Neural cell (in vitro differentiated cells): ENCODE data around the gene MTFP1. TPM values are rescaled to one million over a fixed set of nuclear protein-coding genes. Genes with fewer than 3 reads are reported as not detected.

ENCODE experiments used
- H2AFZ ChIP-seq: fragments of 200-600, 300-800 bp; sonication (generic), shearing (Covaris generic); 2 replicates; pipeline ENCODE4 v1.6.0; 2014; ENCODE audit warnings: low read depth, mild to moderate bottlenecking, antibody characterized with exemption, low read length, moderate library complexity
- H3F3A ChIP-seq: fragments of 200-600 bp; shearing (Covaris generic); 2 replicates; pipeline ENCODE4 v1.6.1; 2016; ENCODE audit warnings: mild to moderate bottlenecking, moderate library complexity, mixed read lengths, antibody characterized with exemption, low read length; ENCODE audit not compliant: insufficient read depth, poor library complexity, severe bottlenecking
- H3K27ac ChIP-seq: fragments of 200-600, 300-800 bp; sonication (generic), shearing (Covaris generic); 2 replicates; pipeline ENCODE4 v1.5.1; 2014; ENCODE audit warnings: mild to moderate bottlenecking, low read length, moderate library complexity
- H3K27me3 ChIP-seq: fragments of 300-800, 200-600 bp; sonication (generic), shearing (Covaris generic); 2 replicates; pipeline ENCODE4 v1.6.0; 2014; ENCODE audit warnings: mild to moderate bottlenecking, low read depth, low read length, moderate library complexity; ENCODE audit not compliant: insufficient read depth
- H3K36me3 ChIP-seq: fragments of 300-800, 200-600 bp; sonication (generic), shearing (Covaris generic); 2 replicates; pipeline ENCODE4 v1.5.1; 2014; ENCODE audit warnings: mild to moderate bottlenecking, antibody characterized with exemption, low read length, moderate library complexity; ENCODE audit not compliant: insufficient read depth
- H3K4me2 ChIP-seq: fragments of 300-800, 200-600 bp; sonication (generic), shearing (Covaris generic); 2 replicates; pipeline ENCODE4 v1.6.0; 2014; ENCODE audit warnings: mild to moderate bottlenecking, low read length
- H3K4me3 ChIP-seq: fragments of 300-800, 200-600 bp; sonication (generic), shearing (Covaris generic); 2 replicates; pipeline ENCODE4 v1.5.1; 2014; ENCODE audit warnings: mild to moderate bottlenecking, low read length, moderate library complexity
- H3K79me2 ChIP-seq: fragments of 200-600 bp; shearing (Covaris generic); replicated peaks from 2 replicates; pipeline ENCODE4 v1.6.0; 2014; ENCODE audit warnings: mild to moderate bottlenecking, low read length, moderate library complexity; ENCODE audit not compliant: insufficient read depth
- H3K9ac ChIP-seq: fragments of 300-800, 200-600 bp; sonication (generic), shearing (Covaris generic); 2 replicates; pipeline ENCODE4 v1.6.1; 2016; ENCODE audit warnings: mild to moderate bottlenecking, low read length, mixed read lengths
- H3K9me2 ChIP-seq: fragments of 200-600 bp; shearing (Covaris generic); 2 replicates; pipeline ENCODE4 v1.6.1; 2016; ENCODE audit warnings: mild to moderate bottlenecking, low read length, mixed read lengths; ENCODE audit not compliant: insufficient read depth
- H3K9me3 ChIP-seq: fragments of 200-600, 300-800 bp; sonication (generic), shearing (Covaris generic); 2 replicates; pipeline ENCODE4 v1.6.1; 2016; ENCODE audit warnings: mild to moderate bottlenecking, mixed run types, low read length, moderate library complexity, mixed read lengths
- H4K20me1 ChIP-seq: fragments of 200-600 bp; shearing (Covaris generic); 2 replicates; pipeline ENCODE4 v1.6.1; 2016; ENCODE audit warnings: mild to moderate bottlenecking, mixed run types; ENCODE audit not compliant: insufficient read depth
- CTCF ChIP-seq: fragments of 450-650 bp; IDR thresholded peaks from 2 replicates; pipeline ENCODE4 v1.5.1; 2014; ENCODE audit warnings: antibody characterized with exemption, mild to moderate bottlenecking, moderate library complexity; ENCODE audit not compliant: poor library complexity, severe bottlenecking
- EP300 ChIP-seq: fragments of 450-650 bp; conservative IDR thresholded peaks from 2 replicates; pipeline ENCODE4 v1.6.1; 2014; ENCODE audit warnings: antibody characterized with exemption, mild to moderate bottlenecking, moderate library complexity; ENCODE audit not compliant: poor library complexity, severe bottlenecking
- EZH2 ChIP-seq: fragments of 200-600, 300-800 bp; shearing (Covaris generic), sonication (generic); IDR thresholded peaks from 2 replicates; pipeline ENCODE4 v1.6.1; 2014; ENCODE audit warnings: antibody characterized with exemption, low read length, borderline replicate concordance, mild to moderate bottlenecking; ENCODE audit not compliant: insufficient read depth, poor library complexity, severe bottlenecking
- MXI1 ChIP-seq: fragments of 450-650 bp; conservative IDR thresholded peaks from 2 replicates; pipeline ENCODE4 v1.6.1; 2014; ENCODE audit warnings: antibody characterized with exemption, mild to moderate bottlenecking; ENCODE audit not compliant: poor library complexity, severe bottlenecking
- POLR2AphosphoS5 ChIP-seq: IDR thresholded peaks from 2 replicates; pipeline ENCODE4 v1.6.1; 2012
- RAD21 ChIP-seq: fragments of 450-650 bp; conservative IDR thresholded peaks from 2 replicates; pipeline ENCODE4 v1.6.1; 2014; ENCODE audit warnings: antibody characterized with exemption, mild to moderate bottlenecking, moderate library complexity
- REST ChIP-seq: IDR thresholded peaks from 2 replicates; pipeline ENCODE4 v1.6.1; 2012; ENCODE audit warnings: borderline replicate concordance
- SMC3 ChIP-seq: fragments of 450-650 bp; conservative IDR thresholded peaks from 2 replicates; pipeline ENCODE4 v1.6.1; 2014; ENCODE audit warnings: antibody characterized with exemption, mild to moderate bottlenecking, moderate library complexity; ENCODE audit not compliant: poor library complexity
- TAF1 ChIP-seq: IDR thresholded peaks from 2 replicates; pipeline ENCODE4 v1.6.1; 2012; ENCODE audit warnings: low read depth
- polyA plus RNA-seq: library from polyadenylated mRNA; depleted of rRNA; stranded (reverse); fragments of >200 nt; gene quantifications from 2 replicates; pipeline ENCODE4 v1.2.3, GENCODE V29; 2014

MTFP1 gene
- polyA plus RNA-seq, 1 donor from 2014 or later, result 8.1 TPM

GRCh38 chr22:30432096-30432495, 6.5 kb downstream of the MTFP1 start:
- TF ChIP-seq SMC3, result no peak
- no peak for TF ChIP-seq REST
- TF ChIP-seq EZH2, result no peak
- Histone ChIP-seq H3K36me3 (no peaks in the 10 kb centered on the region), H3F3A (no peaks in the 10 kb centered on the region), H3K79me2 (no peaks in the 10 kb centered on the region), H3K4me2 (no peak overlapping the region), H3K9ac (no peak overlapping the region), H3K27ac (no peak overlapping the region), H2AFZ (no peak overlapping the region), H3K27me3 (no peaks in the 10 kb centered on the region), H3K9me3 (no peaks in the 10 kb centered on the region), H4K20me1 (no peaks in the 10 kb centered on the region), H3K9me2 (no peaks in the 10 kb centered on the region), H3K4me3 (no peak overlapping the region)

DNA sequence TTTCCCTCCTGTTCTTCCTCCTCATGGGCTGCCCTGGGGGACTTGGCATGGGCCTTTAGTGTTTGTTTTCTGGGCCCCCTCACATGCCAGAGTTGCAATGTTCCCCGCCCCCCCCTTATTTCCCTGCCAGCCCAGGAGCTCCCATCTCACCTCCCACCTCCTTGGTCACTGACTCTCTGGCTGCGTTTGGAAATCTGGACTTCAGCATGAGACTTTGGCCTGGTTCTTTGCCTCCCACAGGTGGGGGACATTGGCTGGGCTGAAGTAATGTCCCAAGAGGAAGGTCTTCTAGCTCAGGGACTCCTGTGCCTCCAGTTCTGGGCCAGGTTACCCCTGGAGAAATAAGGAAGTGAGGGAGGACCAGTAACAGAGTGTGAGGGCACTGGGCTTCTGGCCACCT, 7.0 kb downstream of the MTFP1 start:
- Histone ChIP-seq H3K36me3 (no peaks in the 10 kb centered on the region), H4K20me1 (no peaks in the 10 kb centered on the region), H3K9me2 (no peaks in the 10 kb centered on the region)

More for the DNA sequence above, 7.0 kb downstream of the MTFP1 start:
- H3K79me2 ChIP-seq, result no peaks in the 10 kb centered on the region
- no peak overlapping the region for H3K9ac ChIP-seq
- H3K4me2 ChIP-seq, result no peak overlapping the region
- TF ChIP-seq TAF1, result no peak
- TF ChIP-seq POLR2AphosphoS5, result no peak
- TF ChIP-seq EP300, result no peak
- no peak for TF ChIP-seq REST
- no peak for TF ChIP-seq CTCF
- no peak for TF ChIP-seq MXI1
- no peak for TF ChIP-seq EZH2
- TF ChIP-seq RAD21, result no peak
- TF ChIP-seq SMC3, result no peak
- H2AFZ ChIP-seq, result no peak overlapping the region
- H3K27ac ChIP-seq, result no peak overlapping the region
- H3F3A ChIP-seq, result no peaks in the 10 kb centered on the region
- H3K27me3 ChIP-seq, result no peaks in the 10 kb centered on the region
- H3K9me3 ChIP-seq, result no peaks in the 10 kb centered on the region
- H3K4me3 ChIP-seq, result no peak overlapping the region
